Bronchial epithelial cell (primary cell): Measurements from ENCODE around the gene FRAT1. TPM values are rescaled to one million over a fixed set of nuclear protein-coding genes. Genes with fewer than 3 reads are reported as not detected.
"Not testable (repeated sequence)": the region's sequence is repeated elsewhere in the genome, so short reads cannot be mapped to it uniquely, and the experiment has no call there.

Source experiments
- DNase-seq: peaks from one replicate; pipeline ENCODE4 v3.0.0-alpha.2; 2010; ENCODE audit warnings: low read depth
- FAIRE-seq: peaks from 2 replicates; lab custom pipeline; 2011; peaks lifted over from hg19 to GRCh38; lab: Jason Lieb, UNC
- H3K27me3 ChIP-seq: 2 replicates; pipeline ENCODE4 v1.5.1; 2011; ENCODE audit warnings: low read length; ENCODE audit not compliant: control insufficient read depth, insufficient read depth
- H3K36me3 ChIP-seq: 2 replicates; pipeline ENCODE4 v1.5.1; 2011; ENCODE audit warnings: low read length; ENCODE audit not compliant: control insufficient read depth, insufficient read depth
- H3K4me3 ChIP-seq: 2 replicates; pipeline ENCODE4 v1.5.1; 2011; ENCODE audit warnings: mild to moderate bottlenecking, low read depth, low read length, control low read depth
- total RNA-seq: library from RNA; depleted of rRNA; stranded (reverse); fragments of >200 nt; gene quantifications from 2 replicates; pipeline ENCODE4 v1.2.1, GENCODE V29; 2014
- TF ChIP-seq, protein P1 (sequence below): IDR thresholded peaks from 2 replicates; pipeline ENCODE4 v1.5.1; 2011; ENCODE audit warnings: mild to moderate bottlenecking, moderate library complexity, low read length, control low read depth, inconsistent platforms; ENCODE audit not compliant: insufficient read depth, severe bottlenecking

The FRAT1 gene
- total RNA-seq, 1 donor from 2014 or later, result 1.6 TPM

DNA sequence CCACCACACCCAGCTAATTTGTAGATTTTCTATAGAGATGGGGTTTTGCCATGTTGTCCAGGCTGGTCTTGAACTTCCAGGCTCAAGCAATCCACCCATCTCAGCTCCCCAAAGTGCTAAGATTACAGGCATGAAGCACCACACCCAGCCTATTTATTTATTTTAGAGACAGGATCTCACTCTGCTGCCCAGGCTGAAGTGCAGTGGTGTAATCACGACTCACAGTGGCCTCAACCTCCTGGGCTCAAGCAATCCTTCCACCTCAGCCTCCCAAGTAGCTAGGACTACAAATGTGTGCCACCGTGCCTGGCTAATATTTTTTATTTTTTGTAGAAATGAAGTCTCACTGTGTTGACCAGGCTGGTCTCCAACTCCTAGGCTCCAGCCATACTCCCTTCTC, 22.3 kb downstream of the FRAT1 start:
- DNase-seq, result no peak
- no peaks in the 10 kb centered on the region for H3K36me3 ChIP-seq
- TF ChIP-seq, protein P1, sequence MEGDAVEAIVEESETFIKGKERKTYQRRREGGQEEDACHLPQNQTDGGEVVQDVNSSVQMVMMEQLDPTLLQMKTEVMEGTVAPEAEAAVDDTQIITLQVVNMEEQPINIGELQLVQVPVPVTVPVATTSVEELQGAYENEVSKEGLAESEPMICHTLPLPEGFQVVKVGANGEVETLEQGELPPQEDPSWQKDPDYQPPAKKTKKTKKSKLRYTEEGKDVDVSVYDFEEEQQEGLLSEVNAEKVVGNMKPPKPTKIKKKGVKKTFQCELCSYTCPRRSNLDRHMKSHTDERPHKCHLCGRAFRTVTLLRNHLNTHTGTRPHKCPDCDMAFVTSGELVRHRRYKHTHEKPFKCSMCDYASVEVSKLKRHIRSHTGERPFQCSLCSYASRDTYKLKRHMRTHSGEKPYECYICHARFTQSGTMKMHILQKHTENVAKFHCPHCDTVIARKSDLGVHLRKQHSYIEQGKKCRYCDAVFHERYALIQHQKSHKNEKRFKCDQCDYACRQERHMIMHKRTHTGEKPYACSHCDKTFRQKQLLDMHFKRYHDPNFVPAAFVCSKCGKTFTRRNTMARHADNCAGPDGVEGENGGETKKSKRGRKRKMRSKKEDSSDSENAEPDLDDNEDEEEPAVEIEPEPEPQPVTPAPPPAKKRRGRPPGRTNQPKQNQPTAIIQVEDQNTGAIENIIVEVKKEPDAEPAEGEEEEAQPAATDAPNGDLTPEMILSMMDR, result no peak
- H3K27me3 ChIP-seq, result no peaks in the 10 kb centered on the region
- FAIRE-seq, result no peak
- H3K4me3 ChIP-seq, result no peak overlapping the region

DNA sequence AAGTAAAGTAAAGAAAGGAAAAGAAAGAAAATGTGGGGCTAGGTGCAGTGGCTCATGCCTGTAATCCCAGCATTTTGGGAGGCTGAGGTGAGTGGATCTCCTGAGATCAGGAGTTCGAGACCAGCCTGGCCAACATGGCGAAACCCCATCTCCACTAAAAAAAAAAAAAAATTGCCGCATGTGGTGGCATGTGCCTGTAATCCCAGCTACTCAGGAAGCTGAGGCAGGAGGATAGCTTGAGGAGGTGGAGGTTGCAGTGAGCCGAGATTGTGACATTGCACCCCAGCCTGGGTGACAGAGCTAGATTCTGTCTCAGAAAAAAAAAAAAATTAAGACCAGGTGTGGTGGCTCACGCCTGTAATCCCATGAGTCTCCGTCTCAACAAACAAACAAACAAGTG, 24.6 kb downstream of the FRAT1 start:
- not testable (repeated sequence) for FAIRE-seq, DNase-seq, H3K27me3 ChIP-seq, H3K4me3 ChIP-seq, H3K36me3 ChIP-seq

DNA sequence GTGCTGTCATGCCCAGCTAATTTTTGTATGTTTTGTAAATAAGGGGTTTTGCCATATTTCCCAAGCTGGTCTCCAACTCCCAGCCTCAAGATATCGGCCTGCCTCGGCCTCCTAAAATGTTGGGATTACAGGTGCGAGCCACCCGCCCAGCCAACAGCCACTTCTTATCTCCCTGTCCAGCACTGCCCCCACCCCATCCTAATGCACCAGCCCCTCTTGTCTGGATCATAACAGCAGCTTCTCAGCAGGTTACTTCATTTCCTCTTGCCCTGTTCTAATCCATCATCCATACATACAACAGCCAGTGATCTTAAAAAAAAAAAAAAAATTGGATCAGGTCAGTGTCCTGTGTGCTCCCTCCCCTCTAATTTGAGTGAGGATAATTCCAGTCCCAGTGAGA, 28.2 kb downstream of the FRAT1 start:
- Histone ChIP-seq H3K27me3 (no peaks in the 10 kb centered on the region), H3K4me3 (no peak overlapping the region), H3K36me3 (no peaks in the 10 kb centered on the region)
- TF ChIP-seq, protein P1, result no peak
- DNase-seq (no peak), FAIRE-seq (no peak)

GRCh38 chr10:97349752-97350513, 30.9 kb downstream of the FRAT1 start:
- no peaks in the 10 kb centered on the region for H3K36me3 ChIP-seq
- H3K27me3 ChIP-seq, result no peaks in the 10 kb centered on the region
- DNase-seq (no peak), FAIRE-seq (peak; percentile 68)
- no peak overlapping the region for H3K4me3 ChIP-seq
- TF ChIP-seq, protein P1, result no peak

DNA sequence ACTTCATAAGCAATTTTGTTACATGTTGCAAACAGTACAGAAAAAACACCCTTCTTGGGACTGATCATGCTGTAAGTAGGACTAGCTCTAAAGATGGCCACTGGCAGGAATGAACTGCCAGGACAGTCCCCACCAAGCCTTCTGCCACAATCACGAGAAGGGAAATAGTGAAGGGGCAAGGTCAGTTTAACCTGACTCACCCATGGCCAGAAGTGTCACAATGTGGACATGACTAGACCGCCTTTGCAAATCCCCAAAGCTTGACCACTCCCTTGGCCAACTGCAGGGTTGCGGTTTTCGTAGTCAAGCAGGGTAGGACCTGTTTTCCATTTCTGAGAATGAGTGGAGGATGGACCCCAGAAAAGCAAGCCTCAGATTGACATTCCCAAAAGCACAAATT, 34.9 kb downstream of the FRAT1 start:
- no peak for FAIRE-seq
- TF ChIP-seq, protein P1, result no peak
- peaks cover 9% of the 10 kb centered on the region for H3K36me3 ChIP-seq
- H3K27me3 ChIP-seq, result no peaks in the 10 kb centered on the region
- no peak for DNase-seq
- no peak overlapping the region for H3K4me3 ChIP-seq

- FAIRE-seq (no peak), DNase-seq (peak; percentile 10)
- Histone ChIP-seq H3K36me3 (peaks cover 22% of the 10 kb centered on the region), H3K27me3 (no peaks in the 10 kb centered on the region), H3K4me3 (no peak overlapping the region)
- TF ChIP-seq, protein P1, result peak; percentile 34
These were observed 36.5 kb downstream of the FRAT1 start for GRCh38 chr10:97355571-97355975.
